ENCODE data around the gene KIF14. TPM values are rescaled to one million over a fixed set of nuclear protein-coding genes. Genes with fewer than 3 reads are reported as not detected.

The KIF14 gene
- total RNA-seq, 1 donor from 2014 or later: 60.2 TPM

GRCh38 chr1:200524092-200524491 is 96.5 kb downstream of the KIF14 start:
- no peak for TF ChIP-seq CTCF (IDR thresholded peaks at IDR 0.05)
- TF ChIP-seq EZH2 (IDR thresholded peaks at IDR 0.05): no peak
- TF ChIP-seq EZH2phosphoT487 (IDR thresholded peaks at IDR 0.05): no peak
- no peak for DNase-seq (ENCODE audit: low spot score)
- H3K4me3 ChIP-seq: no peak overlapping the region

GRCh38 chr1:200520735-200521134 is 99.8 kb downstream of the KIF14 start:
- H3K4me1 ChIP-seq: no peaks in the 10 kb centered on the region
- no peak overlapping the region for H3K4me2 ChIP-seq
- H3K9ac ChIP-seq: no peak overlapping the region
- H3K4me1 Mint-ChIP-seq: peaks cover 4% of the 10 kb centered on the region
- no peaks in the 10 kb centered on the region for H3K27me3 Mint-ChIP-seq (ENCODE audit: insufficient read depth, low read depth)
- no peaks in the 10 kb centered on the region for H3K9me3 Mint-ChIP-seq
- no peaks in the 10 kb centered on the region for H3F3A ChIP-seq (ENCODE audit: low read depth)
- no peaks in the 10 kb centered on the region for H4K20me1 ChIP-seq (ENCODE audit: low read depth)
- H3K27ac Mint-ChIP-seq: no peak overlapping the region
- H3K27me3 ChIP-seq: no peaks in the 10 kb centered on the region
- TF ChIP-seq EZH2 (IDR thresholded peaks at IDR 0.05) (no peak), EZH2phosphoT487 (IDR thresholded peaks at IDR 0.05) (no peak), CTCF (IDR thresholded peaks at IDR 0.05) (no peak)
- no peaks in the 10 kb centered on the region for H3K9me3 ChIP-seq (ENCODE audit: low read depth)
- no peaks in the 10 kb centered on the region for H3K36me3 ChIP-seq
- no peak overlapping the region for H3K4me3 Mint-ChIP-seq
- H3K27ac ChIP-seq: no peak overlapping the region
- no peak overlapping the region for H3K4me3 ChIP-seq
- DNase-seq (ENCODE audit: low spot score): no peak
- no peaks in the 10 kb centered on the region for H3K36me3 Mint-ChIP-seq
- no peaks in the 10 kb centered on the region for H3K79me2 ChIP-seq (ENCODE audit: low read depth)
- H2AFZ ChIP-seq (replicated peaks): no peak overlapping the region

More at GRCh38 chr1:200524092-200524491, 96.5 kb downstream of the KIF14 start:
- H3K36me3 Mint-ChIP-seq: no peaks in the 10 kb centered on the region
- no peaks in the 10 kb centered on the region for H3K9me3 ChIP-seq (ENCODE audit: low read depth)
- H3K9ac ChIP-seq: no peak overlapping the region
- no peaks in the 10 kb centered on the region for H3K9me3 Mint-ChIP-seq
- peaks cover 4% of the 10 kb centered on the region for H3K4me1 Mint-ChIP-seq
- peaks cover 5% of the 10 kb centered on the region for H3K4me1 ChIP-seq
- no peaks in the 10 kb centered on the region for H3K79me2 ChIP-seq (ENCODE audit: low read depth)
- H4K20me1 ChIP-seq (ENCODE audit: low read depth): no peaks in the 10 kb centered on the region
- no peaks in the 10 kb centered on the region for H3K36me3 ChIP-seq
- no peaks in the 10 kb centered on the region for H3K27me3 ChIP-seq
- H3K27me3 Mint-ChIP-seq (ENCODE audit: insufficient read depth, low read depth): no peaks in the 10 kb centered on the region
- H3K4me3 Mint-ChIP-seq: no peak overlapping the region
- H3F3A ChIP-seq (ENCODE audit: low read depth): no peaks in the 10 kb centered on the region
- no peak overlapping the region for H3K27ac Mint-ChIP-seq
- no peak overlapping the region for H2AFZ ChIP-seq (replicated peaks)
- H3K4me2 ChIP-seq: no peak overlapping the region
- H3K27ac ChIP-seq: no peak overlapping the region

DNA sequence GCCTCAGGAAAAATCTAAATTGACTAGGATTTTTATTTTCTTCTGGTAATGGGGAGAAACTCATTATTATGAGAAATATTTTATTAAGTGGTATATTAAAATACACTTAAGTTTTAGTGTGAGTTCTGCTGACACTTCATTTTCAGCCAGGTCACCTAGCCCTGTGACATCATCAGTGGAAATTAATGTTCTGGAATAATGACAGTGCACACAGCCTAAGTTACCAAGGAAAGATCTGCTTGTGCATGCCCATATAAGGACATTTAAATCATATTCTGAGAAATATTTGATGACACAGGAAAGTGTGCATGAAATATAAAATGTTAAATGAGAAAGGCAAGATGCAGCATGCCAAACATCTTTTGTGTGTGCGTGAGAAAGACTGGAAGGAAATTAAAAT is 102.0 kb downstream of the KIF14 start:
- Histone ChIP-seq H3K4me2 (no peak overlapping the region), H3K4me3 (no peak overlapping the region), H3F3A (ENCODE audit: low read depth) (no peaks in the 10 kb centered on the region), H3K4me1 (no peaks in the 10 kb centered on the region), H3K27me3 (no peaks in the 10 kb centered on the region), H2AFZ (replicated peaks) (no peak overlapping the region), H4K20me1 (ENCODE audit: low read depth) (no peaks in the 10 kb centered on the region), H3K36me3 (no peaks in the 10 kb centered on the region), H3K79me2 (ENCODE audit: low read depth) (no peaks in the 10 kb centered on the region), H3K9me3 (ENCODE audit: low read depth) (no peaks in the 10 kb centered on the region), H3K27ac (no peak overlapping the region), H3K9ac (no peak overlapping the region)
- no peak for DNase-seq (ENCODE audit: low spot score)
- H3K36me3 Mint-ChIP-seq: no peaks in the 10 kb centered on the region
- no peak for TF ChIP-seq EZH2phosphoT487 (IDR thresholded peaks at IDR 0.05)
- no peak for TF ChIP-seq EZH2 (IDR thresholded peaks at IDR 0.05)
- TF ChIP-seq CTCF (IDR thresholded peaks at IDR 0.05): no peak
- peaks cover 4% of the 10 kb centered on the region for H3K27me3 Mint-ChIP-seq (ENCODE audit: insufficient read depth, low read depth)
- H3K9me3 Mint-ChIP-seq: no peaks in the 10 kb centered on the region
- H3K27ac Mint-ChIP-seq: no peak overlapping the region
- H3K4me3 Mint-ChIP-seq: no peak overlapping the region
- H3K4me1 Mint-ChIP-seq: no peaks in the 10 kb centered on the region

Data from neural progenitor cell (in vitro differentiated cells).